Endothelial cell of umbilical vein (primary cell): Measurements from ENCODE around the gene NNT. TPM values are rescaled to one million over a fixed set of nuclear protein-coding genes. Genes with fewer than 3 reads are reported as not detected.

Experiments
- BruUV-seq: library from RNA; stranded (reverse); fragments of 400-500 nt; replicated peaks from 2 replicates; lab custom pipeline; 2021; lab: Mats Ljungman, UMichigan
- CTCF ChIA-PET: fragments of 300-600, 350-600 bp; sonication (Branson Sonifier 250); formaldehyde crosslinking; loops from one replicate; lab custom pipeline; 2021; ENCODE audit warnings: antibody characterized with exemption, inconsistent platforms; lab: Charles Lee
- POLR2A ChIA-PET: fragments of 300-600, 350-600 bp; sonication (Branson Sonifier 250); formaldehyde crosslinking; loops from one replicate; lab custom pipeline; 2021; ENCODE audit warnings: antibody characterized with exemption, inconsistent platforms; lab: Charles Lee
- DNase-seq: peaks from one replicate; pipeline ENCODE4 v3.0.0-alpha.2; 2011; ENCODE audit warnings: low read depth, low spot score
- FAIRE-seq: peaks from 2 replicates; lab custom pipeline; 2011; peaks lifted over from hg19 to GRCh38; lab: Jason Lieb, UNC
- H2AFZ ChIP-seq: 2 replicates; pipeline ENCODE4 v1.6.0; 2012; ENCODE audit warnings: low read depth, low read length, control low read depth, inconsistent platforms
- H3K27ac ChIP-seq: 2 replicates; pipeline ENCODE4 v1.5.1; 2011; ENCODE audit warnings: low read depth, mild to moderate bottlenecking, control low read depth, low read length, moderate library complexity; ENCODE audit not compliant: insufficient read depth
- H3K27me3 ChIP-seq, 2 experiments: 2 replicates each; pipeline versions ENCODE4 v1.6.0 to v1.6.1; 2011; ENCODE audit warnings: low read length in 2 of 2, mixed read lengths in 1 of 2; ENCODE audit not compliant: control insufficient read depth in 2 of 2, insufficient read depth in 2 of 2
- H3K36me3 ChIP-seq, 2 experiments: 2 replicates in 1 of 2; 3 replicates in 1 of 2; pipeline ENCODE4 v1.5.1; 2011; ENCODE audit warnings: low read length in 2 of 2, mild to moderate bottlenecking in 1 of 2, moderate library complexity in 1 of 2; ENCODE audit not compliant: control insufficient read depth in 2 of 2, insufficient read depth in 2 of 2; ENCODE audit errors: extremely low read depth in 1 of 2
- H3K4me1 ChIP-seq: 3 replicates; pipeline ENCODE4 v1.5.1; 2011; ENCODE audit warnings: mild to moderate bottlenecking, low read length; ENCODE audit not compliant: control insufficient read depth, insufficient read depth; ENCODE audit errors: extremely low read depth
- H3K4me2 ChIP-seq: 2 replicates; pipeline ENCODE4 v1.6.1; 2011; ENCODE audit warnings: low read length, control low read depth, mixed read lengths; ENCODE audit not compliant: insufficient read depth
- H3K4me3 ChIP-seq, 3 experiments: fragments of 200-600 bp in 1 of 3; sonication (generic), shearing (Covaris generic) in 1 of 3; replicated peaks in 1 of 3; 2 replicates each; pipeline ENCODE4 v1.5.1; 2011 to 2016; ENCODE audit warnings: control low read depth in 3 of 3, low read length in 3 of 3, mild to moderate bottlenecking in 2 of 3, inconsistent platforms in 1 of 3, low read depth in 1 of 3, moderate library complexity in 1 of 3; ENCODE audit not compliant: insufficient read depth in 1 of 3
- H3K79me2 ChIP-seq: 2 replicates; pipeline ENCODE4 v1.6.0; 2012; ENCODE audit warnings: low read length, inconsistent platforms; ENCODE audit not compliant: control insufficient read depth, insufficient read depth
- H3K9ac ChIP-seq: replicated peaks from 2 replicates; pipeline ENCODE3; 2011; ENCODE audit warnings: low read length, control low read depth; ENCODE audit not compliant: insufficient read depth; ENCODE audit errors: extremely low read depth
- H3K9me1 ChIP-seq: replicated peaks from 3 replicates; pipeline ENCODE4 v1.6.0; 2011; ENCODE audit warnings: mild to moderate bottlenecking, low read length; ENCODE audit not compliant: control insufficient read depth, insufficient read depth; ENCODE audit errors: extremely low read depth
- H3K9me3 ChIP-seq: replicated peaks from 2 replicates; pipeline ENCODE4 v1.5.1; 2012; ENCODE audit warnings: low read length, inconsistent platforms; ENCODE audit not compliant: control insufficient read depth, insufficient read depth
- H4K20me1 ChIP-seq: replicated peaks from 2 replicates; pipeline ENCODE3; 2011; ENCODE audit warnings: mild to moderate bottlenecking, low read length; ENCODE audit not compliant: control insufficient read depth, insufficient read depth; ENCODE audit errors: extremely low read depth
- CTCF ChIP-seq, 2 donors: IDR thresholded peaks; 1 replicate in 1 of 2; 2 replicates in 1 of 2; pipeline ENCODE4 v1.5.1; 2011; ENCODE audit warnings: low read length in 2 of 2, mild to moderate bottlenecking in 2 of 2, moderate library complexity in 2 of 2, control low read depth in 1 of 2, inconsistent platforms in 1 of 2, low read depth in 1 of 2; ENCODE audit not compliant: insufficient read depth in 1 of 2; ENCODE audit errors: extremely low read depth in 1 of 2
- EZH2 ChIP-seq: IDR thresholded peaks from 2 replicates; pipeline ENCODE4 v1.6.1; 2012; ENCODE audit warnings: borderline replicate concordance, low read depth, mild to moderate bottlenecking, moderate library complexity, low read length, inconsistent platforms; ENCODE audit not compliant: severe bottlenecking
- FOS ChIP-seq: IDR thresholded peaks from 2 replicates; pipeline ENCODE4 v1.6.1; 2011; ENCODE audit warnings: mild to moderate bottlenecking, low read length, moderate library complexity, borderline replicate concordance; ENCODE audit not compliant: insufficient read depth
- GATA2 ChIP-seq: IDR thresholded peaks from 2 replicates; pipeline ENCODE4 v1.7.0; 2011; ENCODE audit warnings: low read depth, mild to moderate bottlenecking, moderate library complexity, mixed read lengths, low read length; ENCODE audit not compliant: insufficient read length, insufficient read depth
- JUN ChIP-seq: IDR thresholded peaks from 2 replicates; pipeline ENCODE4 v1.6.1; 2011; ENCODE audit warnings: borderline replicate concordance, low read depth; ENCODE audit not compliant: insufficient read length, insufficient read depth
- MAX ChIP-seq: IDR thresholded peaks from 2 replicates; pipeline ENCODE4 v1.6.1; 2011; ENCODE audit not compliant: insufficient read depth, insufficient read length
- MYC ChIP-seq: IDR thresholded peaks from one replicate; pipeline ENCODE4 v1.6.1; 2011; ENCODE audit warnings: mild to moderate bottlenecking, low read depth, low read length
- POLR2A ChIP-seq: IDR thresholded peaks from 2 replicates; pipeline ENCODE4 v1.6.1; 2012; ENCODE audit warnings: low read depth, mild to moderate bottlenecking, control low read depth, low read length
- POLR2AphosphoS5 ChIP-seq: IDR thresholded peaks from 2 replicates; pipeline ENCODE4 v1.6.1; 2012; ENCODE audit warnings: low read depth, mild to moderate bottlenecking, control low read depth, low read length, moderate library complexity; ENCODE audit not compliant: insufficient read depth
- dilution Hi-C: fragments of 300-500 bp; cut with MboI; formaldehyde crosslinking; loops from one replicate; pipeline ENCODE4 v1.15.0; 2019; ENCODE audit warnings: low sequenced_read_pairs; ENCODE audit not compliant: extremely low pct_ligation_motif_present
- intact Hi-C: fragments of 100-400 bp; cut with micrococcal nuclease; formaldehyde crosslinking; loops from one replicate; pipeline ENCODE4 v1.10.0; 2022
- polyA plus RNA-seq, 4 experiments: library from polyadenylated mRNA; depleted of rRNA in 3 of 4; stranded (reverse) in 3 of 4; unstranded in 1 of 4; fragments of >200 nt; gene quantifications; 2 replicates each; pipeline versions ENCODE4 v1.2.1 to v1.2.3, GENCODE V29; 2011 to 2012; ENCODE audit warnings: missing spikeins in 1 of 4
- total RNA-seq: library from RNA; stranded (reverse); gene quantifications from 2 replicates; pipeline ENCODE4 v1.2.3, GENCODE V29; 2021

NNT gene
- total and polyA plus RNA-seq, 2 donors (not counting 3 experiments of a cell fraction or from before 2014, with no cell fraction given): 38.2 to 82.5 TPM

GRCh38 chr5:43683884-43684471, 81.0 kb downstream of the NNT start:
- no peak overlapping the region for H3K4me2 ChIP-seq
- dilution Hi-C loops: no loop called here
- no peaks in the 10 kb centered on the region for H3K9me3 ChIP-seq
- H2AFZ ChIP-seq: no peak overlapping the region
- H3K4me1 ChIP-seq: no peaks in the 10 kb centered on the region
- no peaks in the 10 kb centered on the region for H4K20me1 ChIP-seq
- no peaks in the 10 kb centered on the region for H3K27me3 ChIP-seq
- ChIA-PET POLR2A (no interaction called here), CTCF (interaction anchor here (1.4 to 2.6 kb wide), 2 partner anchors 8 to 53 kb away, joined by 4 to 13 read pairs; no protein-coding TSS in a partner anchor)
- H3K79me2 ChIP-seq: no peaks in the 10 kb centered on the region
- DNase-seq: no peak
- no peaks in the 10 kb centered on the region for H3K36me3 ChIP-seq
- no peak overlapping the region for H3K4me3 ChIP-seq
- FAIRE-seq: no peak
- BruUV-seq: no TSS peak
- H3K9ac ChIP-seq: no peak overlapping the region
- H3K9me1 ChIP-seq: no peaks in the 10 kb centered on the region
- intact Hi-C loops: no loop called here
- TF ChIP-seq MYC (no peak), CTCF (IDR thresholded peaks at IDR 0.05; ENCODE audit: extremely low read depth in 1 of 2, insufficient read depth in 1 of 2, low read depth in 1 of 2, low read length in 2 of 2) (no peak), JUN (no peak), MAX (no peak), POLR2A (no peak), POLR2AphosphoS5 (no peak), GATA2 (no peak), FOS (no peak), EZH2 (no peak)
- no peak overlapping the region for H3K27ac ChIP-seq
